Gastroesophageal sphincter (tissue), 3 donors: Measurements from ENCODE around the gene KASH5.

Source experiments
- EP300 ChIP-seq: sonication (generic); formaldehyde crosslinking; IDR thresholded peaks from one replicate; pipeline ENCODE4 v1.6.1; 2017; ENCODE audit warnings: antibody characterized with exemption, mild to moderate bottlenecking
- POLR2A ChIP-seq, 2 donors: fragments of 450-650 bp; IDR thresholded peaks; one replicate each; pipeline ENCODE4 v1.6.1; 2017; ENCODE audit warnings: antibody characterized with exemption in 2 of 2, mild to moderate bottlenecking in 2 of 2, moderate library complexity in 1 of 2
- TF ChIP-seq, protein P1 (sequence below), 4 experiments: fragments of 200-600 bp in 2 of 4; fragments of 450-650 bp in 2 of 4; sonication (generic) in 1 of 4; IDR thresholded peaks; one replicate each; pipeline ENCODE4 v1.5.1; 2017 to 2019; ENCODE audit warnings: antibody characterized with exemption in 4 of 4, mild to moderate bottlenecking in 2 of 4, moderate library complexity in 2 of 4

DNA sequence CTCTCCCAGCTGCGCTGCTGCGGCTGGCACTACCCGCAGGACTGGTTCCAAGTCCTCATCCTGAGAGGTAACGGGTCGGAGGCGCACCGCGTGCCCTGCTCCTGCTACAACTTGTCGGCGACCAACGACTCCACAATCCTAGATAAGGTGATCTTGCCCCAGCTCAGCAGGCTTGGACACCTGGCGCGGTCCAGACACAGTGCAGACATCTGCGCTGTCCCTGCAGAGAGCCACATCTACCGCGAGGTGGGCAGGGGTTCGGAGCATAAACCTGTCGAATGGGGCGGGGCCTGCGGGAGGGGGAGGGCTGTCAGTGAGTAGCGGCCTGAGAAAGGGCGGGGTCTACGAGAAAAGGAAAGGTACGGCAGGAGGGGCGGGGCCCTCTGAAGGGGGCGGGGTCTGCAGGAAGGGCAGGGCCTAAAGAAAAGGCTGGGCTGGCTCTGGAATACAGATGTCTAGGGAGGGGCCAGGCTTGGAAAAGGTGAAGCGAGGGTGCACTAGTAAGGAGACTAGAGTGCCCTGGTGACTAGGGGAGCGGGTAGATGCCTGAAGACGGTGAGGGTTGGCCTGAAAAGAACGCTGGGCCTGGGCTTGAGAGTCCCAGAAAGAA is 49.3 kb upstream of the KASH5 start:
- TF ChIP-seq, protein P1, sequence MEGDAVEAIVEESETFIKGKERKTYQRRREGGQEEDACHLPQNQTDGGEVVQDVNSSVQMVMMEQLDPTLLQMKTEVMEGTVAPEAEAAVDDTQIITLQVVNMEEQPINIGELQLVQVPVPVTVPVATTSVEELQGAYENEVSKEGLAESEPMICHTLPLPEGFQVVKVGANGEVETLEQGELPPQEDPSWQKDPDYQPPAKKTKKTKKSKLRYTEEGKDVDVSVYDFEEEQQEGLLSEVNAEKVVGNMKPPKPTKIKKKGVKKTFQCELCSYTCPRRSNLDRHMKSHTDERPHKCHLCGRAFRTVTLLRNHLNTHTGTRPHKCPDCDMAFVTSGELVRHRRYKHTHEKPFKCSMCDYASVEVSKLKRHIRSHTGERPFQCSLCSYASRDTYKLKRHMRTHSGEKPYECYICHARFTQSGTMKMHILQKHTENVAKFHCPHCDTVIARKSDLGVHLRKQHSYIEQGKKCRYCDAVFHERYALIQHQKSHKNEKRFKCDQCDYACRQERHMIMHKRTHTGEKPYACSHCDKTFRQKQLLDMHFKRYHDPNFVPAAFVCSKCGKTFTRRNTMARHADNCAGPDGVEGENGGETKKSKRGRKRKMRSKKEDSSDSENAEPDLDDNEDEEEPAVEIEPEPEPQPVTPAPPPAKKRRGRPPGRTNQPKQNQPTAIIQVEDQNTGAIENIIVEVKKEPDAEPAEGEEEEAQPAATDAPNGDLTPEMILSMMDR (IDR thresholded peaks at IDR 0.05): peak in 1 of 4 experiments; percentile 18
- no peak for TF ChIP-seq POLR2A (IDR thresholded peaks at IDR 0.05)
- TF ChIP-seq EP300: no peak
